HG03064 (cell line): ENCODE data around the gene CHPT1.

Experiments used
- ATAC-seq: cut with Tn5 transposase; IDR thresholded peaks from one replicate; pipeline ENCODE4 v1.9.1; 2021; ENCODE audit warnings: low read depth; ENCODE audit not compliant: unreplicated experiment

The CHPT1 gene

GRCh38 chr12:101761350-101761749 lies 63.9 kb downstream of the CHPT1 start:
- ATAC-seq: no peak

- ATAC-seq: no peak
These were observed 64.3 kb downstream of the CHPT1 start for GRCh38 chr12:101761781-101762180.

- no peak for ATAC-seq
These were observed 65.9 kb downstream of the CHPT1 start for GRCh38 chr12:101763246-101763931.

GRCh38 chr12:101764051-101764792 lies 66.8 kb downstream of the CHPT1 start:
- no peak for ATAC-seq

- ATAC-seq: no peak
These were observed 70.1 kb downstream of the CHPT1 start for GRCh38 chr12:101767537-101767936.

GRCh38 chr12:101768781-101769180 lies 71.3 kb downstream of the CHPT1 start:
- ATAC-seq: no peak

- ATAC-seq: no peak
These were observed 72.4 kb downstream of the CHPT1 start for GRCh38 chr12:101769865-101770264.

GRCh38 chr12:101772012-101772775 lies 74.8 kb downstream of the CHPT1 start:
- no peak for ATAC-seq

- ATAC-seq: no peak
These were observed 76.3 kb downstream of the CHPT1 start for GRCh38 chr12:101773650-101774162.

GRCh38 chr12:101775816-101776215 lies 78.4 kb downstream of the CHPT1 start:
- ATAC-seq: no peak

- ATAC-seq: no peak
These were observed 80.0 kb downstream of the CHPT1 start for GRCh38 chr12:101777485-101777884.

- ATAC-seq: no peak
These were observed 80.5 kb downstream of the CHPT1 start for GRCh38 chr12:101777978-101778377.
